ENCODE measurements around the gene RNASE7. TPM values are rescaled to one million over a fixed set of nuclear protein-coding genes. Genes with fewer than 3 reads are reported as not detected.

RNASE7 gene
- total RNA-seq, 1 donor from 2014 or later = not detected

DNA sequence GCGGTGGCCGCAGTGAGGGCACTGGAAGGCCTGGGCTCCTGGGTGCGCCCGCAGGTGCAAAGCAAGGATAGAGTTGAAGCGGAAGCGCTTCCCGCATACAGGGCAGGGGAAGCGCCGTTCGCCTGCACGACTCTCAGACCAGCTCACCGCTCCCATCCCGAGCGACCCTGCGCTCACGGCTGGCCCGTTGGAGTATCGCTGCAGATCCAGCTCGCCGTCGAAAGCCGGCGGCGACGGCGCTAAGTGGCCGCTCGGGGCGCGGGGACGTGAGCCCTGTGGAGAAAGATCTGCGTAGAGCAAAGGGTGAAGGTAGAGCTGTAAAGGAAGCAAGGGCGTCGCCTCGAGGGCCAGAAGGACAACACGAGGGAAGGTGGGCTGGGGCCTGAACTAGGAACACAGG lies 50.9 kb downstream of the RNASE7 start:
- TF ChIP-seq, protein P1, sequence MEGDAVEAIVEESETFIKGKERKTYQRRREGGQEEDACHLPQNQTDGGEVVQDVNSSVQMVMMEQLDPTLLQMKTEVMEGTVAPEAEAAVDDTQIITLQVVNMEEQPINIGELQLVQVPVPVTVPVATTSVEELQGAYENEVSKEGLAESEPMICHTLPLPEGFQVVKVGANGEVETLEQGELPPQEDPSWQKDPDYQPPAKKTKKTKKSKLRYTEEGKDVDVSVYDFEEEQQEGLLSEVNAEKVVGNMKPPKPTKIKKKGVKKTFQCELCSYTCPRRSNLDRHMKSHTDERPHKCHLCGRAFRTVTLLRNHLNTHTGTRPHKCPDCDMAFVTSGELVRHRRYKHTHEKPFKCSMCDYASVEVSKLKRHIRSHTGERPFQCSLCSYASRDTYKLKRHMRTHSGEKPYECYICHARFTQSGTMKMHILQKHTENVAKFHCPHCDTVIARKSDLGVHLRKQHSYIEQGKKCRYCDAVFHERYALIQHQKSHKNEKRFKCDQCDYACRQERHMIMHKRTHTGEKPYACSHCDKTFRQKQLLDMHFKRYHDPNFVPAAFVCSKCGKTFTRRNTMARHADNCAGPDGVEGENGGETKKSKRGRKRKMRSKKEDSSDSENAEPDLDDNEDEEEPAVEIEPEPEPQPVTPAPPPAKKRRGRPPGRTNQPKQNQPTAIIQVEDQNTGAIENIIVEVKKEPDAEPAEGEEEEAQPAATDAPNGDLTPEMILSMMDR (IDR thresholded peaks at IDR 0.05) = no peak
- Histone ChIP-seq H3K27me3 (no peaks in the 10 kb centered on the region), H3K36me3 (peaks cover 49% of the 10 kb centered on the region), H3K4me1 (peaks cover 15% of the 10 kb centered on the region), H3K9me3 (no peaks in the 10 kb centered on the region), H3K4me3 (no peak overlapping the region), H3K27ac (no peak overlapping the region)
- ATAC-seq = no peak
- intact Hi-C loops (cut with DNase I) = loop anchor here (5.0 kb wide), 1 partner anchor 76 kb away; no protein-coding TSS in a partner anchor
- DNase-seq = no peak

Small RNA genes within 50 kb of the gene (microRNA-seq; reads per million reads assigned to microRNA genes)
- not detected for gene MIR6717 (ENCODE audit: borderline microRNAs expressed)

Other genes starting within 250 kb of the RNASE7 start
- 888 TPM for gene RNASE1, start 239.5 kb upstream of the RNASE7 start, total RNA-seq
- not detected for gene RNASE3, start 151.0 kb upstream of the RNASE7 start, total RNA-seq
- gene RNASE2, start 86.9 kb upstream of the RNASE7 start, total RNA-seq = 4.1 TPM
- 51.0 TPM for gene METTL17, start 52.4 kb upstream of the RNASE7 start, total RNA-seq
- not detected for gene SLC39A2, start 43.1 kb upstream of the RNASE7 start, total RNA-seq
- gene NDRG2, start 17.3 kb upstream of the RNASE7 start, total RNA-seq = 127 TPM
- not detected for gene TPPP2, start 12.1 kb upstream of the RNASE7 start, total RNA-seq
- not detected for gene RNASE13, start 7.6 kb upstream of the RNASE7 start, total RNA-seq
- not detected for gene RNASE8, start 15.5 kb downstream of the RNASE7 start, total RNA-seq
- 39.2 TPM for gene ARHGEF40, start 27.9 kb downstream of the RNASE7 start, total RNA-seq
- 52.8 TPM for gene ZNF219, start 56.3 kb downstream of the RNASE7 start, total RNA-seq
- gene TMEM253, start 58.7 kb downstream of the RNASE7 start, total RNA-seq = 0.67 TPM
- gene OR5AU1, start 113.7 kb downstream of the RNASE7 start, total RNA-seq = not detected
- gene HNRNPC, start 227.1 kb downstream of the RNASE7 start, total RNA-seq = 368 TPM
- 1.7 TPM for gene RPGRIP1, start 237.7 kb downstream of the RNASE7 start, total RNA-seq